Uterus (tissue), 4 donors: ENCODE measurements around the gene FASTKD2. TPM values are rescaled to one million over a fixed set of nuclear protein-coding genes. Genes with fewer than 3 reads are reported as not detected.

Experiments
- DNase-seq, 2 donors: peaks; one replicate each; pipeline ENCODE4 v3.0.0-alpha.2; 2019 to 2020
- H3K27ac ChIP-seq, 2 donors: fragments of 200-600 bp; sonication (generic); 1 replicate in 1 of 2; 2 replicates in 1 of 2; pipeline ENCODE4 v1.5.1; 2016 to 2018
- H3K27me3 ChIP-seq, 2 donors: fragments of 200-600 bp; sonication (generic); one replicate each; pipeline ENCODE4 v1.5.1; 2018 to 2019; ENCODE audit warnings: control low read depth in 1 of 2
- H3K36me3 ChIP-seq, 2 donors: fragments of 200-600 bp; sonication (generic); one replicate each; pipeline ENCODE4 v1.5.1; 2019; ENCODE audit warnings: control low read depth in 1 of 2
- H3K4me1 ChIP-seq, 2 donors: fragments of 200-600 bp; sonication (generic); one replicate each; pipeline ENCODE4 v1.5.1; 2018 to 2019; ENCODE audit warnings: control low read depth in 1 of 2
- H3K4me3 ChIP-seq, 2 donors: fragments of 200-600 bp; sonication (generic); 1 replicate in 1 of 2; 2 replicates in 1 of 2; pipeline ENCODE4 v1.5.1; 2018 to 2019; ENCODE audit warnings: mild to moderate bottlenecking in 1 of 2
- H3K9me3 ChIP-seq, 2 donors: fragments of 200-600 bp; sonication (generic); one replicate each; pipeline ENCODE4 v1.5.1; 2019; ENCODE audit warnings: control low read depth in 1 of 2
- POLR2A ChIP-seq, 2 donors: fragments of 450-650 bp; IDR thresholded peaks; one replicate each; pipeline ENCODE4 v1.6.1; 2016; ENCODE audit warnings: antibody characterized with exemption in 2 of 2, mild to moderate bottlenecking in 1 of 2, moderate library complexity in 1 of 2
- intact Hi-C: fragments of 100-400 bp; cut with DNase I; formaldehyde crosslinking; loops from one replicate; pipeline ENCODE4 v1.15.1; 2023; ENCODE audit warnings: low total_unique reads
- total RNA-seq, 4 donors: library from RNA; depleted of rRNA in 3 of 4; stranded (reverse); fragments of >200 nt in 3 of 4; gene quantifications; one replicate each; pipeline versions ENCODE4 v1.1.0 to v1.2.4, GENCODE V29; 2014 to 2023
- TF ChIP-seq, protein P1 (sequence below), 4 experiments: fragments of 200-600 bp in 2 of 4; fragments of 450-650 bp in 2 of 4; sonication (generic) in 2 of 4; IDR thresholded peaks; one replicate each; pipeline ENCODE4 v1.5.1; 2016 to 2019; ENCODE audit warnings: antibody characterized with exemption in 4 of 4, mild to moderate bottlenecking in 2 of 4, moderate library complexity in 1 of 4
- donor health status: DM: yes; HTN: yes; CAD: no.

The FASTKD2 gene
- total RNA-seq, 4 donors from 2014 or later = 13.3 to 77.4 (median 39.1) TPM

DNA sequence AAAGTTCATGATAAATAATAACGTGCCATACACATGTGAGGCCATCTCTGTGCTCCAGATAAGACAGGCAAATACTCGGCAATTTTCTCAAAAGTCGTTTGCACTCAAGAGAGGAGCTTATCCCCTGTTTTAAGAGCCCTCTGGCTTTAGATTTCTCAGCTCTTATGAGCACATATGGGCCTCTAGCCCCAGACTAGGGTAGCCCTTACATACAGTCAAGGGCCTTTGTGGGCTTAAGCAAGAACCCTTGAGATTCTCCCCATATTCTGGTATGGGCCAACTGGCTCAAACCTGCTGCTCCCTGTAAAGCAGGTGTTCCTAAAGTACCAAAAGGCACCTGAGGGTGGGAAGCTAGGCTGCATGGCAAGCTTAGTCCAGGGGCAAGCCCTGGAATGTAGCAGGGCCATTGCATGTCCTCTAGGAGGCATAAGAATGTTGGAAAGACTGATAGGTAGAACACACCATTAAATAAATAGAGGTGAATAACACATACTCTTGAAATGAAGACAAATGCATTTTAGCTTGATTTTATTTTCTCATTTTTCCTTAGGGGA lies 66.1 kb downstream of the FASTKD2 start:
- no peak for DNase-seq
- Histone ChIP-seq H3K9me3 (peaks cover 0 to 8% of the 10 kb centered on the region in 2 donors), H3K27me3 (no peaks in the 10 kb centered on the region), H3K36me3 (no peaks in the 10 kb centered on the region), H3K27ac (no peak overlapping the region), H3K4me3 (no peak overlapping the region), H3K4me1 (no peaks in the 10 kb centered on the region)
- intact Hi-C loops = no loop called here
- TF ChIP-seq, protein P1, sequence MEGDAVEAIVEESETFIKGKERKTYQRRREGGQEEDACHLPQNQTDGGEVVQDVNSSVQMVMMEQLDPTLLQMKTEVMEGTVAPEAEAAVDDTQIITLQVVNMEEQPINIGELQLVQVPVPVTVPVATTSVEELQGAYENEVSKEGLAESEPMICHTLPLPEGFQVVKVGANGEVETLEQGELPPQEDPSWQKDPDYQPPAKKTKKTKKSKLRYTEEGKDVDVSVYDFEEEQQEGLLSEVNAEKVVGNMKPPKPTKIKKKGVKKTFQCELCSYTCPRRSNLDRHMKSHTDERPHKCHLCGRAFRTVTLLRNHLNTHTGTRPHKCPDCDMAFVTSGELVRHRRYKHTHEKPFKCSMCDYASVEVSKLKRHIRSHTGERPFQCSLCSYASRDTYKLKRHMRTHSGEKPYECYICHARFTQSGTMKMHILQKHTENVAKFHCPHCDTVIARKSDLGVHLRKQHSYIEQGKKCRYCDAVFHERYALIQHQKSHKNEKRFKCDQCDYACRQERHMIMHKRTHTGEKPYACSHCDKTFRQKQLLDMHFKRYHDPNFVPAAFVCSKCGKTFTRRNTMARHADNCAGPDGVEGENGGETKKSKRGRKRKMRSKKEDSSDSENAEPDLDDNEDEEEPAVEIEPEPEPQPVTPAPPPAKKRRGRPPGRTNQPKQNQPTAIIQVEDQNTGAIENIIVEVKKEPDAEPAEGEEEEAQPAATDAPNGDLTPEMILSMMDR (IDR thresholded peaks at IDR 0.05) = no peak
- TF ChIP-seq POLR2A (IDR thresholded peaks at IDR 0.05) = no peak

DNA sequence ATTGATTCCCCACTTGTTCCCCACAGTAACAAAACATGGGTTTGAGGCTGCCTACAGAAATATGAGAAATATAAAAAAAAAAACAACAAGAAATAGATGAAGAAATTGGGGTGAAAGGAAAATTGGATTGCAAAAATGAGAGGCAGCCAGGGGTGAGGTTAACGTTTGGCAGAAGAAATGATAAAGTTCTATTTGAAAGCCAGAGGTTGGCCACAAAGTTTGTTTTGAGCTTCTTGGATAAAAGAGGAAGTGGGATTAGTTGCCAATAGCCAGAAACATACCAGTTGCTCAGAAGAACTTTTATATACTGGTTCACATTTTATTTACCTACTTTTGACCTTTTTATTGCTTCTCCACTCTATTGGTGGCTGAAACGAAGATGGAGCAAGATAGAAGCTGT lies 67.5 kb downstream of the FASTKD2 start:
- DNase-seq = no peak
- Histone ChIP-seq H3K4me3 (no peak overlapping the region), H3K9me3 (peaks cover 0 to 8% of the 10 kb centered on the region in 2 donors), H3K4me1 (no peaks in the 10 kb centered on the region), H3K27me3 (no peaks in the 10 kb centered on the region), H3K27ac (no peak overlapping the region), H3K36me3 (no peaks in the 10 kb centered on the region)
- TF ChIP-seq, protein P1 (IDR thresholded peaks at IDR 0.05) = no peak
- TF ChIP-seq POLR2A (IDR thresholded peaks at IDR 0.05) = no peak
- intact Hi-C loops = no loop called here

DNA sequence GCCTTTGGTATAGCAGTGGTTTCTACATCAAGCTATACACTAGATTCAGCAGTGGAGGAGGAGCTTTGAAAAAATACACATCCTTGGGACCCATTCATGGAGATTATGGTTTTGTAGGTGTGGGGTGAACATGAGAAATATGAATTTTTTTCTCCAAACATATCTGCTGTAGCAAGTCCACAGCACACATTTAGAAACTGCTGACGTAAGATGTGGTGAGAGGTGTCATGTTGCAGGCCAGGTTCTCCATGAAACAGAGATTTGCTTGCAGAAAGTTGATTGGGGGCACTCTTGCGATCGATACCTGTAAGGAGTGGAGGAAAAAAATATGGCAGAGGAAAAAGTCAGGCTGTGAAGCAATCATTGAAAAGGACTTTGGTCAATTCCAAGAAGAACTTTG lies 67.9 kb downstream of the FASTKD2 start:
- TF ChIP-seq, protein P1 (IDR thresholded peaks at IDR 0.05) = no peak
- TF ChIP-seq POLR2A (IDR thresholded peaks at IDR 0.05) = no peak
- DNase-seq = no peak
- Histone ChIP-seq H3K9me3 (peaks cover 0 to 8% of the 10 kb centered on the region in 2 donors), H3K36me3 (no peaks in the 10 kb centered on the region), H3K4me1 (no peaks in the 10 kb centered on the region), H3K27ac (no peak overlapping the region), H3K27me3 (no peaks in the 10 kb centered on the region), H3K4me3 (no peak overlapping the region)
- intact Hi-C loops = no loop called here

DNA sequence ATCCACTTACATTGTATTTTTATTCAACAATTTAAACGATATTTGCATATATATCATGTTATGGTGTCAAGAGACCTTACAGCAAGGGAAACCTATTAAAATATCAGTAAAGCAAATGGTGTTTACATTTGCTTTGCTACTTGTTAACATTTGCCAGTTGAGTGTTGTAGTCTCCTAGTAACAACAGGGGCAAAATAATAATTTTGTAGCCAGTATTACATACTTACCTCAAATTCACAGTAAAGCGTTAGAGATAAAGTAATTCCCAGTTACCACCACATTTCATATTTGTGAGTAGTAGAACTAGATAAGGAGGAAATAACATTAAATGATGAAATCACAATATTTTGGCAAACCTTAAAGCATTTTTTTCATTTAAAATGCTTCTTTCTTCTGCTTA lies 71.3 kb downstream of the FASTKD2 start:
- DNase-seq = no peak
- TF ChIP-seq, protein P1 (IDR thresholded peaks at IDR 0.05) = no peak
- TF ChIP-seq POLR2A (IDR thresholded peaks at IDR 0.05) = no peak
- Histone ChIP-seq H3K4me1 (no peaks in the 10 kb centered on the region), H3K9me3 (peaks cover 0 to 8% of the 10 kb centered on the region in 2 donors), H3K4me3 (no peak overlapping the region), H3K36me3 (no peaks in the 10 kb centered on the region), H3K27me3 (no peaks in the 10 kb centered on the region), H3K27ac (no peak overlapping the region)
- intact Hi-C loops = no loop called here

DNA sequence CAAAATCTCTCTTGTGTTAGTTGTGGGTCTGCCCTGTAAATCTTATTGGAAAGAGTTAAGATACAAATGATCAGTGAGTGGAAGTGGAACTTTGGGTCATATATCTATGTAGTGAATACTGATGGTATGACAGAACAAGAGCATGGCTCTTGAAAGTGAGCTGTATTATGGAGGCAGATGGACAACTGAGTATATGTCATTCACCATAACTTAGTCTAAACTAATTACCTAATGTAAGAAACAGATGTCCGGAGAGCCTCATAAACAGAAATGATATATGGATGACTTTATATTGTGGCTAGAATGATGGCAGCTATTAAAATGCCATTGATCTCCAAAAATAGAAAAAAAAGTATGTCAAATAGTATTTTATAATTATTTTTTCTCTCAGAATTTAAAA lies 72.4 kb downstream of the FASTKD2 start:
- Histone ChIP-seq H3K4me1 (no peaks in the 10 kb centered on the region), H3K27ac (no peak overlapping the region), H3K36me3 (no peaks in the 10 kb centered on the region), H3K9me3 (peaks cover 0 to 8% of the 10 kb centered on the region in 2 donors), H3K4me3 (no peak overlapping the region), H3K27me3 (no peaks in the 10 kb centered on the region)
- TF ChIP-seq POLR2A (IDR thresholded peaks at IDR 0.05) = no peak
- TF ChIP-seq, protein P1 (IDR thresholded peaks at IDR 0.05) = no peak
- intact Hi-C loops = no loop called here
- no peak for DNase-seq
